DMS53 treated with DMSO at 0.1 percent for 48 hours (cell line): ENCODE measurements around the gene SHMT2.

Source experiments
- DNase-seq: peaks from one replicate; lab custom pipeline; 2025; ENCODE audit not compliant: unreplicated experiment; lab: John Stamatoyannopoulos, UW

Gene SHMT2

GRCh38 chr12:57229634-57230380 lies at the start of gene SHMT2:
Gene SHMT2, plus strand, starts transcription at chr12:57229711. Its CDS starts 68 bp downstream, at chr12:57229779.
- peak; percentile 97 for DNase-seq

GRCh38 chr12:57180321-57180989 lies 49.1 kb upstream of the SHMT2 start:
- no peak for DNase-seq

GRCh38 chr12:57181072-57181471 lies 48.4 kb upstream of the SHMT2 start:
- DNase-seq, result no peak

GRCh38 chr12:57181561-57182155 lies 47.9 kb upstream of the SHMT2 start:
- no peak for DNase-seq

DNA sequence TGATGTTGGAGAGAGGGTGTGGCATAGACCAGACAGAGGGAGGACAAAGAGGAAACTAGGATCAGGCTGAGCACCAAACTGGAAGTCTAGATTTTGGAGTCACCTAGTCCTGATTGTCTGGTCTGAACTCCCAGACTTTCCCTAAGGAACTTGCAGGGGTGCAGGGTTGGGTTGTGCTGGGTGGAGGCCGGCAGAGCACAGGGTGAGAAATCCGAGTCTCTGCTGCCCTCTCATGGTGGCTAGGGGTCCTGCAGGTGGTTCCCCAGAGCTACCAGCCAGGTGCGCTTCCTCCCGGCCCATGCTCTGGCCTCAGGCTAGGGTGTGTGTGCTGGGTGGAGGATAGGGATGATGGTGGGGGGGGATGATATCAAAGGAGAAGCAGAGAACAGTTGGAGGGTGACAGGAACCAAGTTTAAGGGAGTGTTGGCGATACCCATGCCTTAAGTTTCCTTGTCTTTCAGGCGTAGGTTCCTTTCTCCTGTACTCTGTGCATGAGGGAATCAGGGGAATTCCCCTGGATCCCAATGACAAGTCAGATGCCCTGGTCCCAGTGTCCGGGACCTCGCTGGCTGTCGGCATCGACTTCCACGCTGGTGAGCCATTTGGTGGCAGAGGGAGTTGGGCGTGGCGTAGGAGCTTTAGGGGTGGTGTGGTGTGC lies 46.5 kb upstream of the SHMT2 start:
- peak; percentile 83 for DNase-seq

DNA sequence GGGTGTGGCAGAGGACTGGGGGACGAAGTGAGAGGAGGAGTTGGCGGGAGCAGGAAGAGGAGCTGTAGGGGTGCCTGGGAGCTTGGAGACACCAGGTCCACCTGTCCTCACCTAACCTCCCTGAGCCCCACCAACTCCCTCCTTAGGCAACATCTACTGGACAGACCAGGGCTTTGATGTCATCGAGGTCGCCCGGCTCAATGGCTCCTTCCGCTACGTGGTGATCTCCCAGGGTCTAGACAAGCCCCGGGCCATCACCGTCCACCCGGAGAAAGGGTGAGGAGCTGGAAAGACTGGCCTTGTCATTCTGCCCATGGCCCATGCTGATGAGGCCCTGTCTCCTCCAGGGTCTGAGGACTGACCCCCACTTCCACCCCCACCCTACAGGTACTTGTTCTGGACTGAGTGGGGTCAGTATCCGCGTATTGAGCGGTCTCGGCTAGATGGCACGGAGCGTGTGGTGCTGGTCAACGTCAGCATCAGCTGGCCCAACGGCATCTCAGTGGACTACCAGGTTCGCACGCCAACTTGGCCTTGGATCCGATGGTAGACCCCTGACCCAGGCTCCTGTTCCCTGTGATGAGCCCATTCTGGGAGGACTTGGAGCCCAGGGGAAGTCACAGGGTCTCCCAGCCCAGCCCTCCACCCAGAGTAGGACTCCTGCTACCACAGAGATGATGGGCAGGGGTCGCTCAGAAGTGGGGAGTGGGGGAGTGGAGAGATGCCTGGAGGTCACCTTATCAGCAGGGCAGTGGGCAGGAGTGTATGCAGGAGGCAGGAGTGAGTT lies 45.4 kb upstream of the SHMT2 start:
- no peak for DNase-seq

DNA sequence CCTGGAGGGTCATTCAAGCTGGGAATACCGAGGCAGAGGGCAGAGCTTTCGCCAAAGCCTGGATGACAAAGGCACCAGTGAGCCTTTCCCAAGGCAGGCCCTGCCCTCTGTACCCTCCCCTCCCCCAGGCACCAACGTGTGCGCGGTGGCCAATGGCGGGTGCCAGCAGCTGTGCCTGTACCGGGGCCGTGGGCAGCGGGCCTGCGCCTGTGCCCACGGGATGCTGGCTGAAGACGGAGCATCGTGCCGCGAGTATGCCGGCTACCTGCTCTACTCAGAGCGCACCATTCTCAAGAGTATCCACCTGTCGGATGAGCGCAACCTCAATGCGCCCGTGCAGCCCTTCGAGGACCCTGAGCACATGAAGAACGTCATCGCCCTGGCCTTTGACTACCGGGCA lies 44.1 kb upstream of the SHMT2 start:
- no peak for DNase-seq

- DNase-seq, result no peak
Measured at GRCh38 chr12:57185906-57186508, 43.5 kb upstream of the SHMT2 start.

- no peak for DNase-seq
Measured at GRCh38 chr12:57187222-57188089, 42.1 kb upstream of the SHMT2 start.

- DNase-seq, result no peak
Measured at GRCh38 chr12:57188090-57188425, 41.5 kb upstream of the SHMT2 start.

DNA sequence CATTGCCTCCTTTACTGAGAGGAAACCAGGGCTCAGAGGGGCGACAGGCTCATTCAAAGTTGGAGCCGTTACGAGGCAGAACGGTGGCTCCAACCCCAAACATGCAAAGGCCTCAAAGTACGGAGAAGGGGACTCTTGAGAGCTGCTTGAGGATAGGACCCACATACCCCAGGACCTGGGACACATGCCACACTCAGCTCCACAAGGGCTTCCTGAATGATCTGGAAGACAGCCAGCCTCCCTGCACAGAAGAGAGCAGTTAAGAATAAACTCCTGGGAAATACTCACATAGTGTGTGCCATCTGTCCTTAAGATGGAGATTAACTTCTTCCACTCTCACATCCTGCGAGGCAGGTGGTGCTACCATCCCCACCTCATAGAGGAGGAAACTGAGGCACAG lies 39.5 kb upstream of the SHMT2 start:
- DNase-seq, result no peak

GRCh38 chr12:57190821-57191220 lies 38.7 kb upstream of the SHMT2 start:
- no peak for DNase-seq

DNA sequence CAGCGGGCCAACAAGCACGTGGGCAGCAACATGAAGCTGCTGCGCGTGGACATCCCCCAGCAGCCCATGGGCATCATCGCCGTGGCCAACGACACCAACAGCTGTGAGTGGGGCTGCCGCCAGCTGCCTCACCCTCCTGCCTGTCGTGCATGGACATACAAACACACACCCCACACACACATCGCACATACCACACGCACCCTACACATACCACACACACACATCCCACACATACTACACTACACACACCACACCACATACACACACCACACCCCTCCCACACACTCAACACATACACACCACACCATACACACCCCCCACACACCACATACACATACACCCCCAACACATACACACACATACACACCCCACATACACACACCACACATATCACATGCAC lies 38.1 kb upstream of the SHMT2 start:
- DNase-seq, result no peak

DNA sequence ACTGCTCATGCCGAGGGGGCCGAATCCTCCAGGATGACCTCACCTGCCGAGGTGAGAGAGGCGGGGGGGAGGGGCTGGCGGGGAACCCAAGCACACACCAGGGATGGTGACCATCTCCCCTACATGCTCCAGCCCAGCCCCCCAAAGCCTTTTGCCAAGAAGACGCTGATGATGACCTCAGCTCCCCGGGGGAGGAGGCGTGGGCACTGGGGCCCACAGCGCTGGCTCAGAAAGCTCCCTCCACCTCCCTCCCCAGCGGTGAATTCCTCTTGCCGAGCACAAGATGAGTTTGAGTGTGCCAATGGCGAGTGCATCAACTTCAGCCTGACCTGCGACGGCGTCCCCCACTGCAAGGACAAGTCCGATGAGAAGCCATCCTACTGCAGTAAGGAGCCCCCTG lies 36.6 kb upstream of the SHMT2 start:
- DNase-seq, result no peak

DNA sequence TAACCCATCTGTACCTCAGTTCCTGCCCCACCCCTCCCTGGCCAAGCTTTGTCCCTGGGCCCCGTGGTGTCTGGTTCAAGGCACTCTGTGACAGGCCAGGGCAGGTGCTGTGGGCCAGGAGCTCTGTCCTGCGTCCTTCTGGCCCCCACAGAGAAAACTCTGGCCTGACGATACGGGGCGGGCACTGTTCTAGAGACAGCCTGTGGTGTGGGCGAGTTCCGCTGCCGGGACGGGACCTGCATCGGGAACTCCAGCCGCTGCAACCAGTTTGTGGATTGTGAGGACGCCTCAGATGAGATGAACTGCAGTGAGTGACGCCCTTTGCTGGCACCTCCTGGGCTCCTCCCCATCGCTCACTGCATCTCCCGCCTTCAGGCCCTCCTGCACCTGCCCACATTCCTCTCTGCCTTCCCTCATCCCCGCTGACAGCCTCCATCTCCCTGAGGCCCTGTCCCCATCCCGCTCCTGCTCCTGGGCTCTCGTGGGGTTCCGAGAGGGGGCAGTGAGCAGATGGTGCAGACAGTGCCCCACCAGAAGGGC lies 35.7 kb upstream of the SHMT2 start:
- DNase-seq, result peak; percentile 77

GRCh38 chr12:57194253-57194652 lies 35.3 kb upstream of the SHMT2 start:
- DNase-seq, result peak; percentile 46

GRCh38 chr12:57195186-57195585 lies 34.3 kb upstream of the SHMT2 start:
- no peak for DNase-seq

- no peak for DNase-seq
Measured at GRCh38 chr12:57195611-57196371, 33.7 kb upstream of the SHMT2 start.

- no peak for DNase-seq
Measured at GRCh38 chr12:57196439-57196838, 33.1 kb upstream of the SHMT2 start.
